ENCODE data around the gene GOLGA2. TPM values are rescaled to one million over a fixed set of nuclear protein-coding genes. Genes with fewer than 3 reads are reported as not detected.
A peak's percentile ranks its signal among the peaks of the same experiment; 100 is the strongest.
"Not testable (repeated sequence)": the region's sequence is repeated elsewhere in the genome, so short reads cannot be mapped to it uniquely, and the experiment has no call there.

GOLGA2 gene
- total RNA-seq, 1 donor from 2014 or later = 53.5 TPM

- Mint-ChIP-seq H3K9me3 (no peaks in the 10 kb centered on the region), H3K27me3 (no peaks in the 10 kb centered on the region), H3K36me3 (ENCODE audit: low read depth) (peaks cover 5% of the 10 kb centered on the region), H3K4me1 (peaks cover 9% of the 10 kb centered on the region), H3K27ac (no peak overlapping the region), H3K4me3 (no peak overlapping the region)
- CTCF ChIA-PET = no interaction called here
- ATAC-seq (ENCODE audit: low read depth) (no peak), DNase-seq (no peak)
- POLR2A ChIA-PET = no interaction called here
- no peak for TF ChIP-seq CTCF (IDR thresholded peaks at IDR 0.05)
- intact Hi-C loops (cut with micrococcal nuclease) = no loop called here
Observed at GRCh38 chr9:128282500-128282899, 6.7 kb upstream of the GOLGA2 start.

GRCh38 chr9:128280084-128280622 is 4.3 kb upstream of the GOLGA2 start:
- Mint-ChIP-seq H3K27me3 (no peaks in the 10 kb centered on the region), H3K36me3 (ENCODE audit: low read depth) (peaks cover 6% of the 10 kb centered on the region), H3K9me3 (no peaks in the 10 kb centered on the region), H3K4me1 (peaks cover 23% of the 10 kb centered on the region), H3K4me3 (no peak overlapping the region), H3K27ac (no peak overlapping the region)
- CTCF ChIA-PET = no interaction called here
- TF ChIP-seq CTCF (IDR thresholded peaks at IDR 0.05) = no peak
- DNase-seq (no peak), ATAC-seq (ENCODE audit: low read depth) (no peak)
- intact Hi-C loops (cut with micrococcal nuclease) = no loop called here
- POLR2A ChIA-PET = interaction anchor here (0.7 kb wide), 1 partner anchor 123 kb away, joined by 5 read pairs; no protein-coding TSS in a partner anchor

GRCh38 chr9:128279088-128280073 is 3.6 kb upstream of the GOLGA2 start:
- CTCF ChIA-PET; H3K36me3 Mint-ChIP-seq (ENCODE audit: low read depth); H3K27me3 Mint-ChIP-seq; DNase-seq; H3K9me3 Mint-ChIP-seq; H3K4me3 Mint-ChIP-seq; ATAC-seq (ENCODE audit: low read depth); H3K27ac Mint-ChIP-seq: not testable (repeated sequence)
- POLR2A ChIA-PET = interaction anchor here (0.7 kb wide), 1 partner anchor 122 kb away, joined by 5 read pairs; no protein-coding TSS in a partner anchor
- H3K4me1 Mint-ChIP-seq = peaks cover 27% of the 10 kb centered on the region
- intact Hi-C loops (cut with micrococcal nuclease) = loop anchor here (5.0 to 10.0 kb wide), 4 partner anchors 87 to 275 kb away; partner anchors contain the start of genes CIZ1, ODF2 and SPTAN1

- Mint-ChIP-seq H3K4me1 (peaks cover 27% of the 10 kb centered on the region), H3K4me3 (peak overlapping the region; percentile 97), H3K27ac (peak overlapping the region; percentile 92), H3K36me3 (ENCODE audit: low read depth) (peaks cover 19% of the 10 kb centered on the region), H3K9me3 (no peaks in the 10 kb centered on the region), H3K27me3 (no peaks in the 10 kb centered on the region)
- DNase-seq = peak; percentile 22
- TF ChIP-seq CTCF (IDR thresholded peaks at IDR 0.05) = no peak
- no peak for ATAC-seq (ENCODE audit: low read depth)
- ChIA-PET POLR2A (interaction anchor here (0.5 to 2.1 kb wide), 17 partner anchors 12 to 751 kb away, joined by 3 to 29 read pairs (median 4); partner anchors contain the start of genes ENDOG, SH3GLB2, SLC27A4 and SPTAN1), CTCF (no interaction called here)
- intact Hi-C loops (cut with micrococcal nuclease) = loop anchor here (1.0 to 10.0 kb wide), 9 partner anchors 26 to 278 kb away; partner anchors contain the start of genes BBLN, CIZ1, COQ4 and ODF2
Observed at GRCh38 chr9:128276574-128277270, 915 bp upstream of the GOLGA2 start.

DNA sequence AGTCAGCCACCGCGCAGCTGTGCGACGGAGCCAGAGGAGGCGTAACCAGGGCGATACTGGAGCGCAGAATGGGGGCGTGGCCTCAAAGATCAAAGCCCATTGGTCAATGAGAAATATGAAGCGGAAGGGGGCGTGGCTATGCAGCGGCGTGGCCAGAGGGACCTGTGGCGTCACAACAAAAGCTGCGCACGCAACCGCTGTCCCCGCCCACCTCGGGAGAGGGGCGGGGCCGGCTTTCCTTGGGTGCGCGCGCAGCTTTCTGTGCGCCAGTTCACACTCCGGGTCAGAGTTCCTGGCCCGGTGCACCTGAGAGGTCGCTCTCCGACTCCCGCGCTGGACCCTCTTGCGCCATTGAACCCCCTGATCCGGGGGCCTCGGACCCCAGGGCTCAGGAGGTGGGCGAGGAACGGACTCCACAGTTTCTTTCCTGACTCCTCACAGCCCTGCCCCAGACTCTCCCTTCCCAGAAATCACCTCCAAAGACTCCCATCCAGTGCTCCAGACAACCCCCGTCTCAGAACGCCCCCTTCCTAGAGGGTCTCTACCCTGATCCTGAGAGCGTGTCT is 284 bp upstream of the GOLGA2 start, which contains the start of gene SWI5:
Gene SWI5 (plus strand): TSS at position 269 of the 566 bp plus-strand sequence.
- Mint-ChIP-seq H3K9me3 (no peaks in the 10 kb centered on the region), H3K36me3 (ENCODE audit: low read depth) (peaks cover 24% of the 10 kb centered on the region), H3K27me3 (no peaks in the 10 kb centered on the region), H3K27ac (peak within 1 kb of the TSS; percentile 92), H3K4me1 (peaks cover 27% of the 10 kb centered on the region), H3K4me3 (peak within 1 kb of the TSS; percentile 97)
- CTCF ChIA-PET = interaction anchor here (1.0 kb wide), 1 partner anchor 26 kb away, joined by 3 read pairs; no protein-coding TSS in a partner anchor
- peak; percentile 95 for ATAC-seq (ENCODE audit: low read depth)
- TF ChIP-seq CTCF (IDR thresholded peaks at IDR 0.05) = no peak
- DNase-seq = peak; percentile 96
- intact Hi-C loops (cut with micrococcal nuclease) = loop anchor here (1.0 to 10.0 kb wide), 9 partner anchors 26 to 279 kb away; partner anchors contain the start of genes BBLN, CIZ1, COQ4 and ODF2
- POLR2A ChIA-PET = interaction anchor here (0.5 to 2.1 kb wide), 29 partner anchors 9 to 1350 kb away, joined by 3 to 29 read pairs (median 4); partner anchors contain the start of genes BBLN, CERCAM, ENDOG and NTMT1

All from activated B cell treated with CpG ODN at 0.5 μM for 24 hours (primary cell).